ENCODE results near the gene HIPK2.

HIPK2 gene

GRCh38 chr7:139699640-139700504, 77.9 kb downstream of the HIPK2 start:
- no peaks in the 10 kb centered on the region for H3K27me3 ChIP-seq (replicated peaks; ENCODE audit: control insufficient read depth, insufficient read depth, low read length, poor library complexity, severe bottlenecking)

GRCh38 chr7:139698844-139699243, 79.0 kb downstream of the HIPK2 start:
- DNase-seq: no peak
- Histone ChIP-seq H3K36me3 (ENCODE audit: control insufficient read depth, insufficient read depth, low read length) (peaks cover 4% of the 10 kb centered on the region), H3K9me3 (ENCODE audit: control insufficient read depth, low read length) (no peaks in the 10 kb centered on the region)

More at GRCh38 chr7:139699640-139700504, 77.9 kb downstream of the HIPK2 start:
- DNase-seq: no peak
- H3K9me3 ChIP-seq (ENCODE audit: control insufficient read depth, low read length): no peaks in the 10 kb centered on the region
- no peak overlapping the region for H3K4me3 ChIP-seq (ENCODE audit: insufficient read depth, low read depth, low read length, poor library complexity, severe bottlenecking)
- H3K36me3 ChIP-seq (ENCODE audit: control insufficient read depth, insufficient read depth, low read length): peaks cover 4% of the 10 kb centered on the region
- H3K4me1 ChIP-seq (ENCODE audit: control insufficient read depth, insufficient read depth, low read length, poor library complexity, severe bottlenecking): no peaks in the 10 kb centered on the region
- H3K27ac ChIP-seq (ENCODE audit: insufficient read depth, low read length, poor library complexity, severe bottlenecking): no peak overlapping the region

GRCh38 chr7:139698278-139698677, 79.5 kb downstream of the HIPK2 start:
- no peak overlapping the region for H3K4me3 ChIP-seq (ENCODE audit: insufficient read depth, low read depth, low read length, poor library complexity, severe bottlenecking)
- H3K27ac ChIP-seq (ENCODE audit: insufficient read depth, low read length, poor library complexity, severe bottlenecking): no peak overlapping the region
- no peaks in the 10 kb centered on the region for H3K27me3 ChIP-seq (replicated peaks; ENCODE audit: control insufficient read depth, insufficient read depth, low read length, poor library complexity, severe bottlenecking)
- no peaks in the 10 kb centered on the region for H3K4me1 ChIP-seq (ENCODE audit: control insufficient read depth, insufficient read depth, low read length, poor library complexity, severe bottlenecking)
- H3K36me3 ChIP-seq (ENCODE audit: control insufficient read depth, insufficient read depth, low read length): peaks cover 4% of the 10 kb centered on the region
- no peaks in the 10 kb centered on the region for H3K9me3 ChIP-seq (ENCODE audit: control insufficient read depth, low read length)
- DNase-seq: no peak

More at GRCh38 chr7:139698844-139699243, 79.0 kb downstream of the HIPK2 start:
- Histone ChIP-seq H3K4me3 (ENCODE audit: insufficient read depth, low read depth, low read length, poor library complexity, severe bottlenecking) (no peak overlapping the region), H3K27ac (ENCODE audit: insufficient read depth, low read length, poor library complexity, severe bottlenecking) (no peak overlapping the region), H3K4me1 (ENCODE audit: control insufficient read depth, insufficient read depth, low read length, poor library complexity, severe bottlenecking) (no peaks in the 10 kb centered on the region), H3K27me3 (replicated peaks; ENCODE audit: control insufficient read depth, insufficient read depth, low read length, poor library complexity, severe bottlenecking) (no peaks in the 10 kb centered on the region)

GRCh38 chr7:139697056-139697455, 80.7 kb downstream of the HIPK2 start:
- Histone ChIP-seq H3K27ac (ENCODE audit: insufficient read depth, low read length, poor library complexity, severe bottlenecking) (no peak overlapping the region), H3K4me1 (ENCODE audit: control insufficient read depth, insufficient read depth, low read length, poor library complexity, severe bottlenecking) (no peaks in the 10 kb centered on the region), H3K27me3 (replicated peaks; ENCODE audit: control insufficient read depth, insufficient read depth, low read length, poor library complexity, severe bottlenecking) (no peaks in the 10 kb centered on the region), H3K36me3 (ENCODE audit: control insufficient read depth, insufficient read depth, low read length) (no peaks in the 10 kb centered on the region), H3K9me3 (ENCODE audit: control insufficient read depth, low read length) (no peaks in the 10 kb centered on the region), H3K4me3 (ENCODE audit: insufficient read depth, low read depth, low read length, poor library complexity, severe bottlenecking) (no peak overlapping the region)
- no peak for DNase-seq

GRCh38 chr7:139696552-139696951, 81.2 kb downstream of the HIPK2 start:
- Histone ChIP-seq H3K36me3 (ENCODE audit: control insufficient read depth, insufficient read depth, low read length) (no peaks in the 10 kb centered on the region), H3K27me3 (replicated peaks; ENCODE audit: control insufficient read depth, insufficient read depth, low read length, poor library complexity, severe bottlenecking) (no peaks in the 10 kb centered on the region), H3K9me3 (ENCODE audit: control insufficient read depth, low read length) (no peaks in the 10 kb centered on the region), H3K4me1 (ENCODE audit: control insufficient read depth, insufficient read depth, low read length, poor library complexity, severe bottlenecking) (no peaks in the 10 kb centered on the region), H3K27ac (ENCODE audit: insufficient read depth, low read length, poor library complexity, severe bottlenecking) (no peak overlapping the region), H3K4me3 (ENCODE audit: insufficient read depth, low read depth, low read length, poor library complexity, severe bottlenecking) (no peak overlapping the region)
- no peak for DNase-seq

- H3K27ac ChIP-seq (ENCODE audit: insufficient read depth, low read length, poor library complexity, severe bottlenecking): no peak overlapping the region
- H3K36me3 ChIP-seq (ENCODE audit: control insufficient read depth, insufficient read depth, low read length): no peaks in the 10 kb centered on the region
- H3K4me1 ChIP-seq (ENCODE audit: control insufficient read depth, insufficient read depth, low read length, poor library complexity, severe bottlenecking): no peaks in the 10 kb centered on the region
- H3K4me3 ChIP-seq (ENCODE audit: insufficient read depth, low read depth, low read length, poor library complexity, severe bottlenecking): no peak overlapping the region
- H3K27me3 ChIP-seq (replicated peaks; ENCODE audit: control insufficient read depth, insufficient read depth, low read length, poor library complexity, severe bottlenecking): no peaks in the 10 kb centered on the region
- no peak for DNase-seq
- H3K9me3 ChIP-seq (ENCODE audit: control insufficient read depth, low read length): no peaks in the 10 kb centered on the region
Observed at GRCh38 chr7:139695588-139695987, 82.2 kb downstream of the HIPK2 start.

GRCh38 chr7:139695051-139695450, 82.7 kb downstream of the HIPK2 start:
- H3K27me3 ChIP-seq (replicated peaks; ENCODE audit: control insufficient read depth, insufficient read depth, low read length, poor library complexity, severe bottlenecking): no peaks in the 10 kb centered on the region
- H3K4me1 ChIP-seq (ENCODE audit: control insufficient read depth, insufficient read depth, low read length, poor library complexity, severe bottlenecking): no peaks in the 10 kb centered on the region
- H3K36me3 ChIP-seq (ENCODE audit: control insufficient read depth, insufficient read depth, low read length): no peaks in the 10 kb centered on the region
- H3K4me3 ChIP-seq (ENCODE audit: insufficient read depth, low read depth, low read length, poor library complexity, severe bottlenecking): no peak overlapping the region
- no peak for DNase-seq
- H3K9me3 ChIP-seq (ENCODE audit: control insufficient read depth, low read length): no peaks in the 10 kb centered on the region
- no peak overlapping the region for H3K27ac ChIP-seq (ENCODE audit: insufficient read depth, low read length, poor library complexity, severe bottlenecking)

DNA sequence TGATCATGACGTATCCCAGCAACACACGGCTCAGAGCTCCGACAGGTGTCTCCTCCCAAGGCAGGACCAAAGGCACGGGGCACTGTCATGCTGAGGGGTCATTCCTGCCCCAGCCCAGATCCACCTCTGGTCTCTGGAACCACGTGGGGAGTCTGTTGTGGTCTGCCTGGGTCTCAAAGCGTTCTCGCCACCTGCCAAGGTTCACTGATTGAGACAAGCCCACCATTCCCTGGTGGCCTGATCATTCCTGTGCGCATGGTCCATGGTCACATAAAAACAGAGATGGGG, 83.5 kb downstream of the HIPK2 start:
- no peak for DNase-seq
- no peaks in the 10 kb centered on the region for H3K36me3 ChIP-seq (ENCODE audit: control insufficient read depth, insufficient read depth, low read length)
- H3K4me1 ChIP-seq (ENCODE audit: control insufficient read depth, insufficient read depth, low read length, poor library complexity, severe bottlenecking): no peaks in the 10 kb centered on the region
- H3K27me3 ChIP-seq (replicated peaks; ENCODE audit: control insufficient read depth, insufficient read depth, low read length, poor library complexity, severe bottlenecking): no peaks in the 10 kb centered on the region
- no peak overlapping the region for H3K4me3 ChIP-seq (ENCODE audit: insufficient read depth, low read depth, low read length, poor library complexity, severe bottlenecking)
- no peak overlapping the region for H3K27ac ChIP-seq (ENCODE audit: insufficient read depth, low read length, poor library complexity, severe bottlenecking)
- H3K9me3 ChIP-seq (ENCODE audit: control insufficient read depth, low read length): no peaks in the 10 kb centered on the region

GRCh38 chr7:139693651-139694388, 84.0 kb downstream of the HIPK2 start:
- no peak overlapping the region for H3K27ac ChIP-seq (ENCODE audit: insufficient read depth, low read length, poor library complexity, severe bottlenecking)
- no peak for DNase-seq
- no peaks in the 10 kb centered on the region for H3K27me3 ChIP-seq (replicated peaks; ENCODE audit: control insufficient read depth, insufficient read depth, low read length, poor library complexity, severe bottlenecking)
- no peak overlapping the region for H3K4me3 ChIP-seq (ENCODE audit: insufficient read depth, low read depth, low read length, poor library complexity, severe bottlenecking)
- H3K36me3 ChIP-seq (ENCODE audit: control insufficient read depth, insufficient read depth, low read length): no peaks in the 10 kb centered on the region
- H3K9me3 ChIP-seq (ENCODE audit: control insufficient read depth, low read length): no peaks in the 10 kb centered on the region
- no peaks in the 10 kb centered on the region for H3K4me1 ChIP-seq (ENCODE audit: control insufficient read depth, insufficient read depth, low read length, poor library complexity, severe bottlenecking)

GRCh38 chr7:139692723-139693122, 85.1 kb downstream of the HIPK2 start:
- H3K36me3 ChIP-seq (ENCODE audit: control insufficient read depth, insufficient read depth, low read length): no peaks in the 10 kb centered on the region
- no peak overlapping the region for H3K27ac ChIP-seq (ENCODE audit: insufficient read depth, low read length, poor library complexity, severe bottlenecking)
- no peaks in the 10 kb centered on the region for H3K9me3 ChIP-seq (ENCODE audit: control insufficient read depth, low read length)
- no peaks in the 10 kb centered on the region for H3K4me1 ChIP-seq (ENCODE audit: control insufficient read depth, insufficient read depth, low read length, poor library complexity, severe bottlenecking)
- no peaks in the 10 kb centered on the region for H3K27me3 ChIP-seq (replicated peaks; ENCODE audit: control insufficient read depth, insufficient read depth, low read length, poor library complexity, severe bottlenecking)
- no peak overlapping the region for H3K4me3 ChIP-seq (ENCODE audit: insufficient read depth, low read depth, low read length, poor library complexity, severe bottlenecking)
- DNase-seq: no peak
